Measurements from ENCODE around the gene ZNF44.

Gene ZNF44

GRCh38 chr19:12232961-12233360 lies 61.7 kb downstream of the ZNF44 start:
- DNase-seq (ENCODE audit: low read depth): no peak
- no peak overlapping the region for H3K4me3 ChIP-seq (ENCODE audit: low read length)

GRCh38 chr19:12230751-12231733 lies 63.6 kb downstream of the ZNF44 start:
- H3K4me3 ChIP-seq (ENCODE audit: low read length): no peak overlapping the region
- DNase-seq (ENCODE audit: low read depth): peak; percentile 43
- TF ChIP-seq, protein P1, sequence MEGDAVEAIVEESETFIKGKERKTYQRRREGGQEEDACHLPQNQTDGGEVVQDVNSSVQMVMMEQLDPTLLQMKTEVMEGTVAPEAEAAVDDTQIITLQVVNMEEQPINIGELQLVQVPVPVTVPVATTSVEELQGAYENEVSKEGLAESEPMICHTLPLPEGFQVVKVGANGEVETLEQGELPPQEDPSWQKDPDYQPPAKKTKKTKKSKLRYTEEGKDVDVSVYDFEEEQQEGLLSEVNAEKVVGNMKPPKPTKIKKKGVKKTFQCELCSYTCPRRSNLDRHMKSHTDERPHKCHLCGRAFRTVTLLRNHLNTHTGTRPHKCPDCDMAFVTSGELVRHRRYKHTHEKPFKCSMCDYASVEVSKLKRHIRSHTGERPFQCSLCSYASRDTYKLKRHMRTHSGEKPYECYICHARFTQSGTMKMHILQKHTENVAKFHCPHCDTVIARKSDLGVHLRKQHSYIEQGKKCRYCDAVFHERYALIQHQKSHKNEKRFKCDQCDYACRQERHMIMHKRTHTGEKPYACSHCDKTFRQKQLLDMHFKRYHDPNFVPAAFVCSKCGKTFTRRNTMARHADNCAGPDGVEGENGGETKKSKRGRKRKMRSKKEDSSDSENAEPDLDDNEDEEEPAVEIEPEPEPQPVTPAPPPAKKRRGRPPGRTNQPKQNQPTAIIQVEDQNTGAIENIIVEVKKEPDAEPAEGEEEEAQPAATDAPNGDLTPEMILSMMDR (IDR thresholded peaks at IDR 0.05; ENCODE audit: insufficient read depth, low read depth, low read length, missing control alignments): no peak

More at GRCh38 chr19:12232961-12233360, 61.7 kb downstream of the ZNF44 start:
- TF ChIP-seq, protein P1 (IDR thresholded peaks at IDR 0.05; ENCODE audit: insufficient read depth, low read depth, low read length, missing control alignments): no peak

DNA sequence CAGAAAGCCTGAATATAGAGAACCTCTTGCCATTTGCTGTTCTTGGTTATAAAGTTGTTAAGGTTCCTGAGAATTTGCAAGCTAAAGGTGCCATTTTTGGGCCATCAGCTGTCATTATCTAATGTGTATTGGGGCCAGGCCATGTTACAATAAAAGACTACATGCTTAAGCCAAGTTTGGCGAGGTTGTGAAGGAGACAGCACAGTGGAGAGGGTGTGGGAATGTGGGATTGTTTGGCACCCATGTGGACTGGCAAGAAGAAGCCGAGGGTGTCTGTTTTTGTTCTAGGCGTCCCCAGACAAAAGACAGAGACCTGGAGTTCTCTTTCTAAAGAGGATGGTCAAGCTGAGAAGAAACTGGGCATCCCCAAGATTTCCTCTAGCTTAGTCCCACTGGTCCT lies 64.7 kb downstream of the ZNF44 start:
- DNase-seq (ENCODE audit: low read depth): no peak
- TF ChIP-seq, protein P1 (IDR thresholded peaks at IDR 0.05; ENCODE audit: insufficient read depth, low read depth, low read length, missing control alignments): no peak
- no peak overlapping the region for H3K4me3 ChIP-seq (ENCODE audit: low read length)

GRCh38 chr19:12224676-12225075 lies 70.0 kb downstream of the ZNF44 start:
- H3K4me3 ChIP-seq (ENCODE audit: low read length): no peak overlapping the region
- DNase-seq (ENCODE audit: low read depth): no peak
- TF ChIP-seq, protein P1 (IDR thresholded peaks at IDR 0.05; ENCODE audit: insufficient read depth, low read depth, low read length, missing control alignments): no peak

- H3K4me3 ChIP-seq (ENCODE audit: low read length): no peak overlapping the region
- DNase-seq (ENCODE audit: low read depth): peak; percentile 21
- TF ChIP-seq, protein P1 (IDR thresholded peaks at IDR 0.05; ENCODE audit: insufficient read depth, low read depth, low read length, missing control alignments): no peak
Measured at GRCh38 chr19:12222980-12223630, 71.6 kb downstream of the ZNF44 start.
